ENCODE data around the gene DISC1.

GRCh38 chr1:231847612-231848397 is 221.2 kb downstream of the DISC1 start:
- TF ChIP-seq CTCF (IDR thresholded peaks at IDR 0.05; ENCODE audit: insufficient read depth, low read length) (no peak), POLR2AphosphoS5 (IDR thresholded peaks at IDR 0.05; ENCODE audit: low read depth) (no peak), REST (IDR thresholded peaks at IDR 0.05; ENCODE audit: insufficient replicate concordance, low read depth) (no peak), GABPA (IDR thresholded peaks at IDR 0.05; ENCODE audit: low read depth) (no peak), SPI1 (IDR thresholded peaks at IDR 0.05; ENCODE audit: borderline replicate concordance, low read depth) (no peak)

Measured in HL-60 (cell line).